Epidermal melanocyte (primary cell): Measurements from ENCODE around the gene TMEM37.

ENCODE experiments used
- DNase-seq: peaks from one replicate; pipeline ENCODE4 v3.0.0; 2011; ENCODE audit warnings: low spot score; ENCODE audit not compliant: insufficient read length

TMEM37 gene

DNA sequence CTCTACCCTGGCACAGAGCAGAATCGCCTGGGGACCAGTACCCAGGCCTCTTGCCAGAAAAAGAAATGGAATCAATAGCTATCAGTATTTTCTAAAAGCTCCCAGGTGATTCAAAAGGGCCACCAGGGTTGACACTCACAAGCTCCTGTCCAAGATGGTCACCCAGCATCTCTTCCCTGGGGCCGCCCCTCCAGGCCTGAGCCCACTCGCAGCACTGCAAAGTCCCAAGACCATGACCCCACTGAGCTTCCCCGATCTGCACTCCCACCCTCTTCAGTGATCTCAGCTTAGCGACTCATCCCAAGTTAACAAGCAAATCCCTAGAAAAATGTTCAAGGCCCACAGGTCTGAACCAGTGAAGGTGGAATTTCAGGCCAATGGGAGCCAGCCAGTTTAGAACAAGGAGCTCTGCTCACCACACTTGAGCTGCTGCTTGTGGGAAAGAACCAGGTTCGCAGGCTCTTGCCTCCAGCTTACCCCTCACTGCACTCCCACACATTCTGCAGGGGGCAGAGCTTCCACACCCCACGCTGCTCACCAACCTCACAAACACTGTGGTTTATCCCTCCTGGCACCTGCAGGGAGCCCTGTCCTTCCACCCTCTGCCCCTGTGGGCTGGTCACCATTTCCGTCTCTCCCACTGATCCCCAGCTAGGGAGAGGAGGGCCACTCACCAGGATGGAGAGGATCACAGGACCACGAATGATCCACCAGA lies 19.8 kb downstream of the TMEM37 start:
- DNase-seq = no peak

DNA sequence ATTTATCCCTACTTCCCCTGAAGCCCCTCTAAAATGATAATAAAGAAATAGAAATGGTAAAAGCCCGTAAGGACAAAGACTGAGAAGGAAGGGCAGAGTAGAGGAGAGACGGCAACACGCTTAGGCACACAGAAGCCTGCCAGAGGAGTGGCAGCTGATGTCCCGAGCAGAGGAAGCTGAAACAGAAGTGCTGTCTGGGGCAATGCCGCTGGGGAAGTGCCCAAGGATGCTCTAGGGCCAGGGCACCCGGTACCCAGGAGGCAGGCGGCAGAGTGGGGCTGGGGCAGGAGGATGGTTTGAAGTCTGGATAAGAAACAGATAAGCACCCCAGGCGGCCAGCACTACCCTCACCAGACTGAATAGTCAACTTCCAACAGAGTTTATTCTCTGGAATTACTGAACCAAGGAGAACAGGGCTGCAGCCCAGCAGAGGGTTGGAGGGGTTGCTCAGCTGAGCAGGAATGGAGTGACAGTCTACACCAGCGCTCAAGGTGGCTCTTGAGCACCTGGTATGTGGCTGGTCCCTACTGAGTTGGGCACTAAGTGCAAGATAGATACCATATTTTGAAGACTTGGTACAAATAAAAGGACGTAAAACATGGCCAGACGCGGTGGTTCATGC lies 22.4 kb downstream of the TMEM37 start:
- no peak for DNase-seq

DNA sequence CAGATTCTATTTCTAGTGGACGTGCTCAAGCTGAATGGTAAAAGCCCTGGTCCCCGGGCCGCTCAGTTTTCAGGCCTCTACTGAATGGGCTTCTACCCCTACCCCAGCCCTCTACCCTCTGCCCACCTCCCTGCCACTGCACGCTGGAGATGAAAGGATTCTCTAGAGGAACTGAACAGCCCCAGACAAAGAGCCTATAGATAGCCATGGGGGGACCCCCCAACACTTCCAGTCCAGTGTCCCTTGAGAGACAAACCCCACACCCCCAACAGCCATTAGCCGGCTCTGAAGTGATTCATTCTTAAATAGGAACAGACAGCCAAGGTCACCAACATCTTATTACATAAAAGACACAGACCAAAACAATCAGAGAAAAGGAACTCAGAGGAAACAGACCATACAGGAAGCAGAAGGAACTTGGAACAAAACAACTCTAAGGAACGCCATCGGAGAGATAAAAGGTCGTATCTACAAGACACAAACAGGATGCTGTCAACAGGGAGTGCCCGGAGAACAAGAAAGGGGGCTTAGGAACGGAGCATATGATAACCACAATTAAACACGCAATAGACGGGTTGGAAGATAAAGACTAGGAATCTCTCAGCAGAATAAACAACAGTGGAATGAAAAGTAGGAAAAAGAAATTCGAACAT lies 23.5 kb downstream of the TMEM37 start:
- no peak for DNase-seq

DNA sequence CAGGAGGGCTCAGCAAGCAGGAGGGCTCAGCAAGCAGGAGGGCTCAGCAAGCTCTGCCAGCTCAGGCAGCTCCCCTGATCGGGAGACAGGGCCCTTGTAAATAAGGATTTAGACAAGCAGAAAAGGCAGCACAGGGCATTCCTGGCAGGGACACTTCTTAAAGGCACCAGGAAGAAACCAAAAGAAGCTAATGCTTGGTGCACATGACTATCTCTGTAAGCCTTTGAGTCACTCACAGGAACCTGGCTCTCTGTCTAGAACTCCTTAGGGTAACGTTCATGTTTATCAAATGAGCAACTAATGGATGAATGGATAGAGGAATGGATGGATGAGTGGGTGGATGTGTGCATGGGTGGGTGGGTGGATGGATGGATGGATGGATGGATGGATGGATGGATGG lies 28.4 kb downstream of the TMEM37 start:
- no peak for DNase-seq

DNA sequence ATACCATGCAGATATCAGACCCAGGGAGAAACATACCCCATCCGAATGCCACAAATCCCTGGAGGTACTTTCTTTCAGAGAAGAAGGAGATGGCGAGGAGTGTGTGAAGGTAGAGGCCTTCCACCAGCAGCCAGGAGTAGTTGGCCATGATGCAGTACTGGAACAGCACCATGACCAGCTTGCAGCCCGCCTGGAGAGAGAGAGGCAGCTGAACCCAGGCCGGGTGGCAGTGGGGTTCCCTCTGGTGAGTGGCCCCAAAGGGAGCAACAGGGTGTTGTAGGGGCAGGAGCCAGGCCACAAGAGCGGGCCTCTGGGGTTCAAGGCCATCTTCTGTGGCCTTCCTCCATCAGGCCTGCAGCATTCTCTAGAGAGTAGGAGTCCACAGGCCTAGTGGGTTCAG lies 30.2 kb downstream of the TMEM37 start:
- DNase-seq = no peak

DNA sequence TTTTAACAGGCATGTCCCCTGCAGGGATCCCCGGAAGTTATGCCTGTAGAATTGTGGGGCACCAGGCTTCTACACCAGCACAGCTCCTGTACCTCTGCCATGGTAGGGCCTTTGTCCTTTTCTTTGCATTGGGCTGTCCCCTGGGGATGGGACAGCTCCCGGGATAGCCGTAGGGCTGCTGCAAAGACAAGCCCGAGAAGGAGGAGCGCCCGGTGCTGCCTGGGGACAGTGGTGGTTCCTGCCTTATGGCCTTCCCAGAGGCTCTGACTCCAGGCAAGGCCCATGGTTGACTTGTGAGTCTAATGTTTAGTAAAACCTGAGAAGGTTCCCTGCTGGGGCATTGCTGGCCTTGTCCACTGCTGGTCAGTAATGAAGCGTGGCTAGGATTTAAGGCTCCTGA lies 30.9 kb downstream of the TMEM37 start:
- DNase-seq = no peak

DNA sequence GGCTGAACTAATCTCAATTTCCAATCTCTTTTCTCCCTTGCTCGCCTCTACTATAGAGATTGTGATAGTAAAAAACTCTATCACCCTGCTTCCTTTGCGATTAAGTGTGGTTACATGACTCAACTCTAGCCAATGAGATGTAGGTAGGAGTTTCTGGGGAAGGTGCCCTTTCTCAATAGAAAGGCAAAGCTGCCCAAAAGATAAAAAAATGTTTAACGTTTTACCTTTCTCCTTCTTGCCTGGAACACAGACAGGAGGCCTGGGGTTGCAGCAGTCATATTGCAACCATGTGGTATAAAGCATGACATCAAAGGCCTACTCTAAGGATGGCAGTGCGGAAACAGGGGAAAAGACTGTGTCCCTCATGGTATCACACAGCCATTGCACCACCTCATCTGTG lies 31.5 kb downstream of the TMEM37 start:
- DNase-seq = no peak

DNA sequence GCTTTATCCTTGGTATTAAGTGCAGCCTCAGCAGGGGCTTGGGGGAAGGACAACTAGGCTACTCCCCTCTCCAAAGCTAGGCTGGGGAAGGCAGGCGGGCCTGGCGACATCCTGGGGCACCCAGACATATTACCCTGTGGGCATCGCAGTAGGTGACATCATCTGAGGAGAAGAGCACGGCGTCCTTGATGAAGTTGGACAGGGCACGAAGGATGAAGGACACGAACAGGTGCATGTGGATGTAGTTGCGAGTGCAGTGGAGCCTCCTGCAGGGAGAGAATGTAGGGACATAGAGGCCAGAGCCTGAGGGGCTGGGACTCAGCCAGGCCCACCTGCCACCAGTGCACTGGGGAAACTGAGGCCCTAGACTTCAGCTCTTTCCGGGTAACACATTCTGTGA lies 32.3 kb downstream of the TMEM37 start:
- DNase-seq = no peak

DNA sequence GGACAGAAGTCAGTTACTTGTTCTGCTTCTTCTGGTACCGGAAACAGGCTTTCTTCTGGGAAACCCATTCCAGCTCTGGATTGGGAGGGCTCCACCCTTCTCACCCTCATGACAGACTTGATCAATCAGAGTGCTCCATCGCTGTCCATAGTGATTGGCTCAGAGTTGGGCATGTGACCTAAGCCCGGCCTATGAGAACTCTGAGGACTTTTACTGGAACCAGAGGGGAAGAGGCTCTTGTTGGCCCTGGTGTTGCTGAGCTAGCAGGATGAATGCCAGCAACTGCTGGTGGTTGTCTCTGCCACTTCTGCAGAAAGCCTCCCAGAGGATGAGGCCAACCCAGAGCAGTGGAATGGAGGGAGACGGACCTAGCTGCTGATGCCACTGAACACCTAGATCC lies 33.3 kb downstream of the TMEM37 start:
- no peak for DNase-seq

DNA sequence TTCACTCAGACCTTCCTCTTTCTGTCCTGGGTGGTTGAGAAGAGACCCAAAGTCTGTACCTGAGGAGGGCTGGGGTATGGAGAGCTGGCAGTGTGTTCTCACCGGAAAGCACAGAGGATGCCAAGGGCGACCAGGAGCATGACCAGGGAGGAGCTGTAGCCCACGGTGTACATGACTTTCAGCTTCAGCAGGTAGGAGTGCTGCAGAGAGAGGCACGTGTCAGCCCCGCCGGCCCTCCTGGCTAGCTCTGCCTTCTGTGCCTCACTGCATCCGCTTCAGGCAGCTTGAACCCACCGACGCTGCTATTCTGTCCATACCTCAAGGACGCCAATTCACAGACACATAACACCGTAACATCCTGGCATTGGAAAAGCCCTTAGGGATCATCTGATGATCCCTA lies 34.0 kb downstream of the TMEM37 start:
- DNase-seq = no peak

DNA sequence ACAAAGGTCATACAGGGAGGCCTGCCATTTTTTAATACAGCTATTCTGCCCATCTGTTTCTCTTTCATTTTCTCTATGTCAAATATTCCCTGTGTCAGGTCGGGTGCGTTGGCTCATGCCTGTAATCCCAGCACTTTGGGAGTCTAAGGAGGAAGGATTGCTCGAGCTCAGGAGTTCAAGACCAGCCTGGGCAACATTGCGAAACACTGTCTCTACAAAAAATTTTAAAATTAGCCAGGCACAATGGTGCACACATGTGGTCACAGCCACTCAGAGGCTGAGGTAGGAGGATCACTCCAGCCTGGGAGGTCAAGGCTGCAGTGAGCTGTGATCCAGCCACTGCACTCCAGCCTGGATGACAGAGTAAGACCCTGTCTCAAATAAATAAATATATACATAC lies 34.7 kb downstream of the TMEM37 start:
- DNase-seq = no peak

DNA sequence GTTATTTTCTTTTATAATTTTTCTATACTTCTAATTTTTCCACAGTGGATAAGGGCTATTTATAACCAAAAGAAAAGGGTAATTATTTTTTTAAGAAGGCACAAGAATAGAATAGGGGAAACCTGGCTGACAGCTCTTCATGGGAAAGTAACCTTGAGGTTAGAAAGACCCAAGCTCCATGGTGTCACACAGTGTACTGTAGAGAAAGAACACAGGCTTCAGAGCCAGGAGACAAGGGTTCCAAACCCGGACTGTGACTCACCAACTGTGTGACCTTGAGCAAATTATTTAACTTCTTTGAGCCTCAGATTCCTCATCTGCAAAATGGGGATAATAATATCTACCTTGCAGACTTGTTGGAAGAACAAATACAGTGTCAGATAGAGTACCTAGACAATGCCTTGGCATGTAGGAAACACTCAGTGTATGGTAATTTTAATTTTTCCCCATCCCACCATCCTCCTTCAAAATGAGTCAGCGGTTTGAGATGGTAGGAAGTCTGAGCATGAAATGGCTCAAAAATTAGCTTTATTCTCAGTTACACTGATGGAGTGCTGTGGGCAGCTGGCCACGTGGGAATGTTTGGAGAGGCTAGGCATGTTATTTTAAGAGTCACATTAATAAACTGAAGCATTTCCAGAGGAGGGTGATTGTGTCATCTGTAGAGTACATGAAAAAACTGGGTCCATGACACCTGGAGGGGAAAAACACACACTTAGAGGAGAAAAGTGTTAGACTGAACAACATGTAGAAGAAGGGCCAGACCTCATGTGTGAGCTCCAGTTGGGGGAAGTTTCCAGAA lies 36.7 kb downstream of the TMEM37 start:
- DNase-seq = no peak

DNA sequence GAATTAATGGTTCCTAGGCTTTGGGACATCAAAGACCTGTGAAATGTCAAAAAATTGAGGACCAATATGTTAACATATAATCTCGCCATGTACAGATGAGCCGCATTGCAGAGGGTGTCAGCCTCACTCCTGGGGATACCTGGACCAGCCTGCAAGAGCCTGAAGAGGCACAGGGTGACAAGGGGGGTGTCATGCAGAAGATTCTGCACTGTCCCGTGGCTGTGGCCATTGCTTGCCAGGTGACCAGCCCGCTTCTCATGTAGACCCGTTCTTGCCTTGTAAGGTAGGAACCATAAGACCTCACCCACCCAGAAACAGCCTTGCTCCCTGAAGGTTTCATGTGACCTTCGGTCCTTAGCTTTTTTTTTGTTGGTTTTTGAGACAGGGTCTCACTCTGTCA lies 37.5 kb downstream of the TMEM37 start:
- DNase-seq = no peak

DNA sequence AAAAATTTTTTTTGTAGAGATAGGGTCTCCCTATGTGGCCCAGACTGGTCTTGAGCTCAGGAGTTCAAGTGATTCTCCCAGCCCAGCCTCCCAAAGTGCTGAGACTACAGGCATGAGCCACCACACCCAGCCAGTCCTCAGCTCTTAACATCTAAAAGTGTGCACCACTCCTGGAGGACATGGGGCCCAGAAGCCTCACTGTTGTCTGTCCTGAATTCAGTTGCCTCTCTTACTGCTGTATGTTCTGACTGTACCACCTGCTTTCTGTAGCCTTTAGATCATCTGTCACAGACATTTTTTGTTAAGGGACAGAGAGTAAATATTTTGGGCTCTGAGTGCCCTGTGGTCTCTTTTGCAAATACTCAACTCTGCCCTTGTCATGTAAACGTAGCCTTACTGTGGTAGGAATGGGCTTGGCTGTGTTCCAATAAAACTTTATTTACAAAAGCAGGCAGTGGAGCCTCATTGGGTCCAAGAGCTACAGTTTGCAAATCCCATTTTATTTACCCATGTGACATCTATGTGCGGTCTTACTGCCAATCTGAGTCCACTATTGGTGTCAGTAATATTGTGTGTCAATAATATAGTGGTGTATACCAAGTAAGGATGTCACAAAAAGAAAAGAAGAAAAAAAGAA lies 38.1 kb downstream of the TMEM37 start:
- DNase-seq = no peak

DNA sequence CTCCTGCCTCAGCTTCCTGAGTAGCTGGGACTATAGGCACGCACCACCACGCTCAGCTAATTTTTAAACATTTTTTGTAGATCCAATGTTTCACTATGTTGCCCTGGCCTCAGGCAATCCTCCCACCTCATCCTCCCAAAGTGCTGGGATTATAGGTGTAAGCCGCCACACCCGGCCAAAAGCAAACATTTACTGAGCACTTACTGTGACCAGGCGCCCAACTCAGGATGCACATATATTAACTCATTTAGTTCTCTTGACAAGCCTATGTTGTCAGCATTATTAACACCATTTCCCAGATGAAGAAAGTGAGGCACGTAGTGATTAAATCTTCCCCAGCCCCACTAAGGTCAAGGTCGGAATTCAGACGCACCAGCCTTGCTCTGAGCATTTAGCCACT lies 41.1 kb downstream of the TMEM37 start:
- DNase-seq = no peak

DNA sequence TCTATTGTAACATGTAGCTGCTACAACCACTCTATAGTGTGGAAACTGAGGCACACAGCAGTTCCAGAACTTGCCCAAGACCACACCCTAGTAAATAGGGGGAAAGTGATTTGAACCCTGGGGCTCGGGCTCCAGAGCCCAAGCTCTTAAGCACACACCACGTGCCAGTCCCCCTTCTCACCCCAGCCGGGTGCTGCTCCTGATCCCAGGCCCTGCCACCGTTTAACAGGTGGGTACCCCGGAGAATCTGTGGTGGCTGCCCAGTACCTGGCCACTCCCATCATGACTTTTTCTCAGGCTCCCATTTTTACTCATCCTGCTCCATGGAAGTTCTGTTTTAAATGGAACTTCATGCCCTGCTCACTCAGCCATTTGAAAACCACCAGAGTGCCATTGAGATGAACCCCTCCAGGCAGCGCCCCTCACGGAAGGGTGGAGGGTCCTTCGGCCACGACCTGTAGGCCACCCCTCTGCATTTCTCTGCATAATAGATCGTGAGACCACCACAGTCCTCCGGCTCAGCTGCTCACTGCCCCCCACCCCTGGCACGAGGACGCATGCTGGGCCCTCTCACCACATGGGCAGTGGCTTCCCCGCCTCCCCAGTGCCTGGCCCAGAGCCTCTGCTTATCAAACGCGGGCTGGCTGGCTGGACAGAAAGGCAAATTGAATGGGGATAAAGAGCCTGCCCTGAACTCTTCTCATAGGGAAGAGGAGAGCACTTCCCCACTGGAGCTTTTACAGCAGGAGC lies 42.1 kb downstream of the TMEM37 start:
- DNase-seq = no peak

DNA sequence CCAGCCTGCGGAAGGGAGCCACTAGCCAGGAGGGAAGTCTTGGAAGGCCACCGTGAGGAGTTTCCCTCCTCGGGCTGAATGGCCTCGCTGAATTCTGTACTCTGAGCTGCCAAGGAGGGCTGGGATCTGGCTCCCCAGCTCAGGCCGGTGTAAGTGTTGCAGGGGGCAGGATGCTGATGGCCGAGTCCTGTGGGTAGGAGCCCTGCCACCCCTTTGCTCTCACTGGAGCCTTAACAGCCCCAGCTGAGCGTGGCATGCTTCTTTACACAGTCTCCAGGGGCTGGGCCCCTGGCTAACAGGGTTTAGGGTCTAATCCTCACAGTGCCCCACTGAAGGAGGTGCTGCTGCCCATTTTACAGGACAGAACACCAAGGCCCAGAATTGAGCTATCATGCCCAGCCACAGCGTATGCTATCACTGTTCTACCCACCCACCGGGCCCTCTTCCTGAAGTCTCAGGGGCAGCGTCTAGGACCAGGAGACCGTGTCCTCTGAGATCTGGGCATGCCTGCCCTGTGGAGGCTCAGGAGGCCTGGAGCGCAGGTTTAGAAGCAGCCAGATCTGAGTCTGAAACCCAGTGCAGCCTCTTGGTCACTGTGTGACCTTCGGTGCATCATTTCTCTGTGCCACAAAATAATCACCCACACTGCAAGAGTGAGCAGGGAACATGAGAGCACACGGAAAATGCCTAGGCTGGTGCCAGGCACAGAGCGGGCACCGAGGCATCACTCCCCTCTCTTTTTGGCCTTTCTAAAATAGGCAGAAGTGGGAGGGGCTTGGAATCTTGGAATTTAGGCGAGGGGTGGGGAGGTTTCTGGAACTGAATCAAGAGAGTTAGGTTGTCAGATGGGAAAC lies 42.9 kb downstream of the TMEM37 start:
- no peak for DNase-seq

DNA sequence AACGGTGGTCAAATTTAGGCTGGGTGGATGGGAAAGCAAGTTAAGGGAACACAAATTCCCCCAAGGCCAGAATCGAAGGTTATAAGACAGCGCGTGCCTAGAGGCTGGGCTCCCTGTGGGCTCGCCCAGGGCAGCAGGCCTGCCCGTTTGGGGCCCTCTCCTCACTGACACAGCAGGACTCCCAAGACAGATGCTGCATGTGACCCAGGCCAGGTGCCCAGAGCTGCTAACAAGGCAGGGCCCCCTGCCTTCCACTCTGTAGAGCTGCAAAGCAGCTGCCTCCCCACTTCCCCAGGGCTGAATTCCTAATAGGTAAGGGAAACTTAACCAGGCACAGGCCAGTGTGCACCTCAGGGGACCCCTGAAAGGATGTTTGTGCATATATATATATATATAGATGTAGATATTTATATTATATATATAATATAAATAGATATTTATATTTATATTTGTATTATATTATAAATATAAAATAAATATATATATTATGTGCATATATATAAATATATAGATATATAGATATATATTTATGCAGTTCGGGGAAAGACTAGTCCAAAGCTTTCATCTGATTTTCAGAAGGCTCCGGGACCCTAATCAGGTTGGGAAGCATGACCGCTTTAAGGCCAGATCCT lies 43.7 kb downstream of the TMEM37 start:
- DNase-seq = no peak

DNA sequence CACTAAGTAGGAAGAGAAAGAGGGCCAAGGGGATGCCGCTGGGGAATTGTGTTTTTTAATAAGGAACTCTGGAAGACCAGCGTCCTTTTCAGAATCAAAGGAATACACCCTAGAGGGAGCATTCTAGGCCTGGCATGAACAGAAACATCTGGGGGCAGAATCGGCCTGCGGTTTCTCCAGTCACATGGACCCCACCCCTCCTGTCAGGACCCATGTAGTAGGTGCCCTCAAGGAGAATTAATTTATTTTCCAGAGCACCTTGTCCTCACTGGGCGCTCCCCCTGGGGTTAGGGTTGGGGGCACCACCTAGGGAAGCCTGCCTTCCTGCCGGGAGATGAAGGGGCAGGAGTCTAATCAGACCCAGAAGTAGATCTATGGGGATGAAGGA lies 44.2 kb downstream of the TMEM37 start:
- no peak for DNase-seq
